ENCODE data around the gene HIBADH.
"Not testable (repeated sequence)": the region's sequence is repeated elsewhere in the genome, so short reads cannot be mapped to it uniquely, and the experiment has no call there.

HIBADH gene

DNA sequence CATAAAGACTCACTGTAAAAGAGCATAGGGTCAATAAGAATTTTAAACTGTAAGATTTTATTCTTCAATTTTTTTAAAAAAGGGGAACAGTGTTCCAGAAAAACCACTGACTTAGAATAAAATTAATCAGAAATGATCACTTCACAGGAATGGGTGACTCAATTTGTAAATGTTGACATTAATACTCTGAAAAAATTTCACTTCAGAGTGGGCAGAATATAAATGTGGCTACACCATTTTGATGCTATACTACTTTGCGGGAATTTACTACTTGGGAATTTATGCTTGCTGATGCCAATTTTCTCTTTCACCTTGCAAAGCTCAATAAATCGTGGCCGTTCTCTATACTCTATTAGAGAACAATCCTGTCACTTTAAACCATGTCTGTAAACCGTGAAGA is 126.9 kb downstream of the HIBADH start:
- DNase-seq, result no peak

DNA sequence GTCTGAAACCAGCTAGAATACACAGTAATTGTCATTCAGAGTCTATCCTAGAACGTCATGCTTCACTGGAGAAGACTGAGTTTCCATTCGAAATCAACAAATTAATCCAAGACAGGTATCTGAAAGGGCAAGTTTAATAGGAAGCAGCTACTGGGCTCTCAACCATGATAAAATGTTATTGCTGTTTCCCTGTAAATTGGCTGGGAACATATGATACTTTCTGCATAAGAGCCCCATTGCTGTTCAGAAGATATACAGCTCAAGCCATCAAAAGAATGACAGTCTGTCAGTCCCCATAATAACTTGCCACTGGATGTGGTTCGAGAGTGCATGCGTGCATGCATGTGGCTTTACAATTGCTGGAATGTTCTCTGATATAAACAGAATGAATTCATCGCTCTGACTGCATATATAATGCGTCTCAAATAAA is 129.0 kb downstream of the HIBADH start:
- DNase-seq, result no peak

DNA sequence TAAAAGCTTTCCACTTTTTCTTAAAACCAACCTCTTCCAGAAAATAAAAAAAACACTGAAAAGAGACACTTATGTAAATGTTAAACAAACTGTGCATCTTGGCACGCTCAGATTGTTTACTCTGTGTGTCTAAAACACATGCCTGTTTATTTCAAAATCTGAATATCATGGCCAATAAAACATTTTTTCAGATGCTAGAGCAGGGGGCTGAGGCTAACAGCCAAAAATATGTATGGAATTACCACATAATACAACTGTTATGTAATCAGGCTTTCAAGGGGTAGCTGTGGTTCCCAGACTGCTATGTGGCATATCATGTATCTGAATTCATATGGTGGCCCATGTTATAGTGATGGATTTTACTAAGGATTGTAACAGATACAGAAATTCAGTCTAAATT is 130.4 kb downstream of the HIBADH start:
- DNase-seq, result no peak

DNA sequence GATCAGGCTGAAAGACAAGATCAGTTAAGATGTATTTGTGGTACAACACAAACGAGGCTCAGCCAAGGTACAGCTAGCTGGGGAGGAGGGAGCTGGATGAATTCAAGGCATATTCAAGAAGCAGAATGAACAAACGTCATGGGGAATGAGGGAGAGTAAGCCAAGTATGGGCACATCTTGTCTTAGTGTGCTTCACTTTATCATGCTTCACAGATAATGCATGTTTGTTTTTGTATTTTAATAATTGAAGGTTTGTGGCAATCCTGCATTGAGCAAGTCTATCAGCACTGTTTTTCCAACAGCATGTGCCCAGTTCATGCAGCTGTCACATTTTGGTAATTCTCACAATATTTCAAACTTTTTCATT is 135.4 kb downstream of the HIBADH start:
- DNase-seq, result no peak

DNA sequence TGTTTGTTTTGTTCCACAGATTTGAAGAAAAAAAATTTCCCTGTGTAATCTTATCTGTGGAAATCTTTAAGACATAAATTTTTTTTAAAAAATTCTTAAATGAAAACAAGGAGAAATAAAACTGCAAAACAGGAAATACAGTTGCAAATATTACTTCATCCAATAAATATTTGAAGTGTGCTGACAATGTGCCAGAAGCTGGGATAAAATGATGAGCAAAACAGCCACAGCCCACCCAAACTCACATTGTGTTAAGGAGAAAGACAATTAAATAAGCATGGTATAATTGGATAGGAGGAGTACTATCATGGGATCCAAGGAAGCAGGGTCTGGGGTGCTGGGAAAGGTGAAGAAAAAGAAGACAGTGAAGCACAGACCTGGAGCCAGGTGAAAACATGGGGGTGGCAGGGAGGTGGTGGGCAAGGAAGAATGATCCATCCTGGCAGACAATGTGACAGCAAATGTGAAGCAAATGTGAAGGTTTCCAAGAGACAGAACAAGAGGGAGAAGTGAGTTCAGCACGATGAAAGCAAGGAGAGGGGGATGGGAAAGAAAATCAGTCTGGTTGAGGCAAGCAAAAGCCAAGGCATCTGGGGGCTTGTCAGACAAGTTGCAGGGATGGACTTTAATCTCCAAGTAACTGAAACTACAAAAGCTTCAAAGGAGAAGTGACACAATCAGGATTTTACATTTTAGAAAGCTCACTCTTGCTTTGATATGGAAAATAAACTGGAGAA is 135.9 kb downstream of the HIBADH start:
- DNase-seq, result no peak

DNA sequence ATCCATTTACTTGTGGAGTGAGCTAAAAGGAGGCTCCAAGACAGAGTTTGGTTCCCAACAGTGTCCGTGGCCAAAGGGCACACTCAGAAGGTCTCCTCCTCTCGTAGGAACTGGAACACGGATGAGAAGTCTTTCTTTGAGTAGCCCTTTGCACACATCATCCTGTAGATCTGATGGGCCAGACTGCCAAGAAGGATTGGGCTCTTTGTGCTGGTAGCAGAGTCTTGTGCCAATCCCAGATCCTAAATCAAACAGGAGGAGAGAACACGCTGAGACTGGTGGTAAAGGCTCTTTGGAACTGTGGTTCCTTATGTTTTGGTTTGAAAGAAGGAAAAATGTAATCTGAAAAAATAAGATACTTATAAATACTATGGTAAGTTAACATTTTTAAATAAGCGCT is 136.6 kb downstream of the HIBADH start:
- no peak for DNase-seq

DNA sequence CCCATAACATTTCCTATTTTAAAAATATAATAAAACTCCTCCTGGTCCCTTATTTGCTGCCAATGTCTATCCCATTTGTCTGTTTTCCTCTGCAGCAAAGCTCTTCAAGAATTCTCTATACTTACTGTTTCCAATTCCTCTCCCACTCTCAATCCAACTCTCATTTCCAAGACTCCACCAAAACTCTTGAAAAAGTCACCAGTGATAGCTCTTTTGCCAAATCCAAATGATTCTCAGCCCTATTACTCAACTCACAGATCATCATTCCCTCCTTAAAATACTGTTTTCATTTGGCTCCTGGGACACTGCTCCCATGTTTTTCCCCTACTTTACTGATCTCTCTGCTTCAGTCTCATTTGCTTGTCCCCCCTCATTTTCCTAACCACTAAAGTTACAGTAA is 139.4 kb downstream of the HIBADH start:
- DNase-seq, result no peak

DNA sequence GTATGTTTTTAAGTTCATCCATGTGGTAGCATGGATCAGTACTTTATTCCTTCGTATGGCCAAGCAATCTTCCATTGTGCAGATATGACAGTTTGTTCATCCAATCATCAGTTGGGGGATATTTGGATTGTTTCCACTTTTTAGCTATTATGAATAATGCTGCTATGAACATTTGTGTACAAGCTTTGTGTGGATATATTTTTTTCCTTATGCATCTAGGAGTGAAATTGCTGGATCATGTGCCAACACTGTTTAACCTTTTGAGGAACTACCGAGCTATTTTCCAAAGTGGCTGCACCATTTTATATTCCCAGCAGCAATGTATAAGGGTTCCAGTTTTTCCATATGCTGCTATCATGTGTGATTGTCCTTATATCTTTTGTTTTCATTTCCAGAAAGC is 140.1 kb downstream of the HIBADH start:
- no peak for DNase-seq

DNA sequence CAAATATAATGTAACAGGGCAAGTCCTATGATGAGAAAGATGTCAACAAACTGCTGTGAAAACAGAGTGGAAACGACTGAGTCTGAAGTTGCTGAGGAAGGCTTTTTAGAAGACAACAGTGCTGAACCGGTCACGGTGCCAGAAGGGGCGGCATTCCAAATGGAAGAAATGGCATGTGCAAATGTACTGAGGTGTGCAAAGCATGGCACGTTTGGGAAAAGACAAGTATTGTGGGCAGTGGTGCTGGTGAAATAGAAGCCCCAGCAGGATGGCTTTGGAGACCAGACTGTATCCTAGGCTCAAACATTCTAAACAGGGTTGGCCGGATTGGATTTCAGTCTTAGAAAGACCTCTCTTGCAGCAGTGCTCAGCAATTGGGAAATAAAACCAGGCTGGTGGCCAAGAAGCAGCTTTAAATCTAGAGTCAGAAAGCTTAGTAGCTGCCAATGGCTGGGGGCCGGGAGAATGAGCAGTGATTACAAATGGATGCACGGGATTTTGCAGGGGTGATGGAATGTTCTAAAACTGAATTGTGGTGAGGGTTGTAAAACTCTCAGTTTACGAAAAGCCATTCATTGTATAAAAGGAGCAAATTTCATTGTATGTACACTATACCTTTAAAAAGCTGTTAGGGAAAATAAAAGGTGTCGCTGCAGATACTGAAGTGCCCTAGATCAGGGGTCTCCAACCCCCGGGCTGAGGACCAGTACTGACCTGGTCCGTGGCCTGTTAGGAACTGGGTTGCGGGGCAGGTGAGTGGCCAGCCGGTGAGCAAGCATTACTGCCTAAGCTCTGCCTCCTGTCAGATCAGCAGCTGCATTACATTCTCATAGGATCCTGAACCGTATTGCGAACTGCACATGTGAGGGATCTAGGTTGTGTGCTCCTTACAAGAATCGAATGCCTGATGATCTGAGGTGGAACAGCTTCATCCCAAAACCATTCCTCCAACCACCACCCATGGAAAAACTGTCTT is 141.6 kb downstream of the HIBADH start:
- DNase-seq, result no peak

DNA sequence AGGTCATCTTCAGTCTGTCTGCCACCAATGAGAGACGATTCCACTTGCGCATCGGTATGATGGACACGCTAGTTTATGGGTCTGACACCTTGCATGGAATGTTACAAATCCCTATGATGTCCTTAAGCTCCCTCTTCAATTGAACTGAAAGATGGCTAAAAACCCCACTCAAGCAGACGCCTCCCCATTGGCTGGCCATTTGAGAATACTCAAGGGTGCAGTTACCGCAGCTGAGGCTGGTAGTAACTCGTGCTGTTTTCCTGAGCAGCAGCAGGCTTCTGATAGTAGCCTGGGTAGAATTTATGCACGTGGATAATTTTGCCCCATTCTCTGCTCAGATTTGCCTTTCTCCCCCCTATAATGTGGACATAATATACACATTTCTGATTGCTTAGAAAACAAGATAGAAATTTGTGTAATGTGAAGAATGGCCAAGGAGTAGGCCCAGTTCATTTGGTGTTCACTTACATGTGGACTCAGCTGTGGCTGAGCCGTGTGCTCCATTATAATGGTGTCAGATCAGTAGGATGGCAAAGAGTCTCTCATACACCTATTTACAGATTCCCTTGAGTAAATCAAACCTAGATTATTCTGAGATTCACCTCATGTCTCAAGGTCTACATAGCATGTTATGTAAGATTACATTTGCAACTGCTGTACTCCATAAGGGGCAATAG is 142.8 kb downstream of the HIBADH start:
- DNase-seq, result no peak

DNA sequence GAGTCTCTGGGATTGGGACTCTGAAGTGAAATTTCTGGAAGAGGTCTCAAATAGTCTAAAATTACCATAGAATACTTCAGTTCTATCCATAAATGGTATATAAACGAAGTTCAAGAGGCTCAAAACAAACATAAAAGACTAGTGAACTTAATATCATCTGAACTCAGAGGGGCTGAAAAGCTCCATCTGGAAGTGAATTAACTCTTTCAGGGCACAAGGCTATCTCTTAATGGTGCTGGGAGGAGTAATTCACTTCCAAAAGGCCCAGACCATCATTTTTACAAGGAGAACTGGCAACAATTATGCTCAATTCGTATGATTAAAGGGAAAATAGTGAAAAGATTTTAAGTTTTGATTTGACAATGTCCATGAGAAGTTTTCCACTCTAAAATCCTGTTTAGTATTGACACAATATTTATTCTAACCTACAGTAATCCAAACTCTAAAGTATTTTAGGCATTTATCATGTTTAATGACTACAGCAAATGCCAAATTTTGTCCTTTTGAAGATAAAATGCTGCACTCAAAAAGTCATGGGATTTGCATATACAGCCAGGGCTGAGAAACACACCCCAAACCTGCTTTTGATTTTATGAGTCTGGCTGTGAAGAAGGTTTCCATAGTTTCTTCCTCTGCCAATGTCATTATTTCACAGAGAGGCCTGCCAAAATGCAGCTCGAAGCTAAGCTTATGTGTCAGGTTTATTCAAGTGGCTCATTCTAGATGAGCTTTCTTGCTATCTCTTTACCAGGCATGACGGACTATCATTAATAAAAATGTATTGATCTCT is 143.9 kb downstream of the HIBADH start:
- no peak for DNase-seq

DNA sequence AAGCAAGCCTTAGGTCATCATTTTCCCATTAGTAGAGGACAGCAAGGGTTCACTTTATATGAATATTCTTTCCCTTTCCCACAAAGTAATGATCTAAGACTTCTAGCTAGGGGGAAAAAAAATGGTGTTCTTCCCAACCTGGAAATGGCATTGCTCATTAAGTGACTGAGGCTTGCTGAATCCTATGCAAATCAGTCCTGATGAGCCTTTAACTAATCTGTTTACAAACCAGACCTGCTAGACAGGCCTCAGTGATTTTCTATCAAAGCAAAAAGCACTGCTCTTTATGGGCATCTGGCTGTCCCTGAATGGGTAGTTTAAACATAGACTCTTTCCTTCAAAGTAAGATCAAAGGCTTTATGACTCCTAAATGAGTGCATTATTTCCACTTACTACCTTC is 146.3 kb downstream of the HIBADH start:
- DNase-seq, result no peak

DNA sequence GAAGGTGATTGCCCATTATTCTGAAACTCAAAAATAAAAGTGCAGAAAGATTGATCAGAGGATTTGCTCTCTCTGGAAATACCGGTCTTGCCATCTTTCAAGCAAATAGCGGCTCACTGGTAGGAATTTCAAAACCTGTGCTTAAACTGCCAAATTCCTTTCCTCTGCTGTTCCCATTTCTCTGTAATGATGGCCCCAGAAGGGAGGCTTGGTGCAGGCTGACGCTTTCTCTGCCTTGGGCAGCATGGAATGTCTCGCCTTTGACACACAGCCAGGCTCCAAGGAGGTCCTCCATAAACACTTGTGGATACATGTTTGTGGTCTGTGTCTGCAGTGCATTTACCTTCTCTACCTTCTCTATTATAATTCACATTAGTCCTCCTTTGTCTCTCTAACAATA is 146.8 kb downstream of the HIBADH start:
- DNase-seq, result no peak

DNA sequence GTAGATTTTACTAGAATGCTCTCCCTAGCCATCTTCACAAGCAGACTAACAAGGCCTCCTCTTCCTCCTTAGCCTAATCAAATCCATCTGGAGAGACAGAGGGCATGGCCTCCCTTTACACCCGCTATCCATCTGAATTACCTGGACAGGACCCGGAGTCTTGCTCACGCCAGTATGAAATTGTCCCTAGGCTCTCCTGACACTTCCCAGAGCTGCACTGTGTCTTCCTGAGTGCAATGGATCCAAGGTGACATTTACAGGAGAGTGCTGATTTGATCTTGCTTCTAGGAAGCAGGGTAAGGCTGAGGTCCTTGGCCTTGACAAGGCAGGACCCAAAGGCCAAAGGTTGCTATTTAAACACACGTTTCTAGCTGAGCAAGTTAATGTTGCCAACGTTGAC is 147.8 kb downstream of the HIBADH start:
- DNase-seq, result no peak

DNA sequence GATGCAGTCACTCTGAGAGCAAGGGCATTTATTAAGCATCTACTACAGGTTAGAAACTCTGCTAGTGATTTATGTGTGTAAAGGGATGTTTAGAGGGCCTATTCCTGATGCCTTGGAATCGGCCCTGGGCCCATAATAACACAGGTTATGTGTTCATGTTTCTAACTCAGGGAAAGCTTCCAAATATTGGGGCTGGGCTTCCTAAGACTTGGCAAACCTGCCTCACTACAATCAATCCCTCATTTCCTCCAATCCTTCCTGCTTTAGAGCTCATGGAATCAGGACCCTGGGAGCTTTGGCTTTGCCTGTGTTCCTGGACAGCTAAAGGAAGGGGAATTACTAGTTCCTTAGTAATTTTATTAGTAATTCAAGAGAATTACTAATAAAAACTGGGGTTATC is 148.8 kb downstream of the HIBADH start:
- no peak for DNase-seq

DNA sequence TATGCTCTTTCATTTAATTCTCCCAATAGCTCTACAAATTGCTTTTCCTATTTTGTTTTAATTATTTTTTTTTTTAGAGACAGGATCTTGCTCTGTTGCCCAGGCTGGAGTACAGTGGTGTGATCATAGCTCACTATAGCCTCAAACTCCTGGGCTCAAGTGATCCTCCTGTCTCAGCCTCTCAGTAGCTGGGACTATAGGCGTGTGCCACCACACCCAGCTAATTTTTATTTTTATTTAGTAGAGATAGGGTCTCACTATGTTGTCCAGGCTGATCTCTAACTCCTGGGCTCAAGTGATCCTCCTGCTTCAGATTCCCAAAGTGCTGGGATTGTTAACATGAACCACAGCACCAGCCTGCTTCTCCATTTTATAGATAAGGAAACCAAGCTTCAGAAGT is 151.3 kb downstream of the HIBADH start:
- DNase-seq, result not testable (repeated sequence)

DNA sequence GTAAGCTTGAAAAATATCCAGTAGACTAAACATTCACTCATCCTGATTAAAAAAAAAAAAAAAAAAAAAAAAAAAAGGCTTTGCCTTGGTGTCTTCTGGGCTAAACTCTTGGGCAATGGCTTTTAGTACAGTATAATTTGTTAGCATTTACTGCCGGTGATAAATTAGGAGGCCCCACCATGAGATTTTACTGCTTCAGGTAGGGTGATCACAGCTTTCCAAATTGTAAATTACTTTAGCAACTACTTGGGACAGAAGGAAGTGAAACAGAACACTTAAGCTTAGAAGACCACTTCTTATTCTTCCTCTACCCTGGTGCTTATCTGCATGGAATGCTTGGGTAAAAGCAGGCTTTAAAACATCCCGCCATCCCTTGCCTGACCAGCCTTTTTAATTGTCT is 152.1 kb downstream of the HIBADH start:
- DNase-seq, result no peak

DNA sequence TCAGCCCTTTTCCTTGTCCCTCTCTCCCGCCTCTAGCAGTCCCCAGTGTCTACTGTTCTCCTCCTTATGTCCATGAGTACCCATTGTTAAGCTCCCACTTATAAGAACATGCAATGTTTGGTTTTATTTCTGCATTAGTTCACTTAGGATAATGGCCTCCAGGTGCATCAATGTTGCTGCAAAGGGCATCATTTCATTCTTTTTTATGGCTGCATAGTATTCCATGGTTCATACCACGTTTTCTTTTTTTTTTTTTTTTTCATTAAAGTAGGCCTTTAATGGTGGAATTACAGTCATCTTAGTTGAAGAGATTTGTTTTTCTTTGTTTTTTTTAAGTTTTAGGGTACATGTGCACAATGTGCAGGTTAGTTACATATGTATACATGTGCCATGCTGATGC is 160.8 kb downstream of the HIBADH start:
- DNase-seq, result not testable (repeated sequence)

DNA sequence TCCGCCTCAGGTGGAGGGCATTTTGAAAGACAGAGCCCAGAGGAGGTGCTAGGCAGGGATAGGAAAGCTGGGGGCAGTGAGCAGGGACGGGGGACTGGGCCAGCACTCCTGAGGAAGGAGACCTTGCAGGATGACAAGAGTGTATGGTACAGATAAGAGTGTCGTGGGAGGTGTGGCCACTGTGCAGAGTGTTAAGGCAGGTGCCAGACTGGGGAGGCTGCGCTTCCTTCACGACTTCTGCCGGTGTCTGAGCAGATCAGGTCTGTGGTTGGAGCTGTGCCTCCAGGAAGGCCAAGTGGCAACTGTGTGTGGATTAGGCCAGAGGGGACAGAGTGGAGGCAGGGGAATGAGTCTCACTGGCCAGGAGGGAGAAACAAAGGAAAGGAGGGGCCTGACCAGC is 161.7 kb downstream of the HIBADH start:
- no peak for DNase-seq

DNA sequence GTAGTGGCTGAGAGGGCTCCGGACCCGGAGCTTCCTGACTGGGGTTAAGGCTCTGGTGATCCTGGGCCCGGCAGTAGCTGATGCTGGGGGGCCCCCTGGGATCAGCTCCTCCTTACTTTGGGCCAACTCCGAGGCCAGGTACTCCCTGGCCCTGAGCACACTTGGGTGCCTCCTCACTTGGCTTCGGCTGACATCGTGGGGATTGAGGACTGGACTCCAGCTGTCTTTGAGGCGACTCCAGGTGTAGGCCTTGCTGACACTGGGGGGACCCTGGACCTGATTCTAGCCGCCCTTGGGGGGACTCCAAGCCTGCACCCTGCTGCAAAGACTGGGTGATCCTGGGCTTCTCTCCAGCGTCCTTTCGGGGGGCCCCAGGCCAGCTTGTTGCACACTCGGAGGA is 170.5 kb downstream of the HIBADH start:
- DNase-seq, result no peak

DNA sequence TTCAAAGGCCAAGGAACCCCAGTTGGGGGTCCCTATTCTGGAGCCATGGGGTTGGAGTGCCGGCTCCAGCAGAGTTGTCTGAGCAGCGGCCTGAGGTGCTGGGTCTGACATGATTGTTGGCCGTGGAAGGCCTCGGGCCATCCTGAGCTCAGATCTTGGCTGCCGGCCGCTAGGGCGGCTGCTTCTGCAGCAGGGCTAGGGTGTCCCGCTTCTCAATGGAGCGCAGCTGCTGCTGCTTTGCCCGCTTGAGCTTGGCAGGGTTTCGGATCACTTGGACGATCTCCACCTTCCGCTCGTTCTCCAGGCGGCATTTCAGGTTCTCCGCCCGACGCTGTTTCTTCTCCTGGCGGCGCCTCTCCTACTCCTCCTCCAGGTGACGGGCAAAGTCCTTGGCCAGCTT is 171.1 kb downstream of the HIBADH start:
- no peak for DNase-seq

DNA sequence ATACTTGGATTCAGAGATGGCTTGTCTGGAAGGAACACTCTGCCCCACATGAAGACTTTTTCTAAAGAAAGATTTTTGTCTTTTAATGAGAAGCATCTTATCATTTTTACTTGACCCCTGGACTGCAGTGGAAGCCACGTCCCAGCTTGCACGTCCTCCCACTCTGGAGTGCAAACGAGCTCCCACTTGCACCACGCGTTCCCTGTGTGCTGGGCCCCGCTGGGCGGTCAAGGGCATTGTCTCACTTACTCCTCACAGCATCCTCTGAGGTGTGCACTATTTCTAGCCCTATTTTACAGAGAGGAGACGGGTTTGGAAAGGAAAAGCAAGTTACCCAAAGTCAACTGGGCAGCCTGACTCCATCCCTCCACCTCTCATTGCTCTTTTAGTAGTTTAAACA is 175.2 kb downstream of the HIBADH start:
- no peak for DNase-seq

DNA sequence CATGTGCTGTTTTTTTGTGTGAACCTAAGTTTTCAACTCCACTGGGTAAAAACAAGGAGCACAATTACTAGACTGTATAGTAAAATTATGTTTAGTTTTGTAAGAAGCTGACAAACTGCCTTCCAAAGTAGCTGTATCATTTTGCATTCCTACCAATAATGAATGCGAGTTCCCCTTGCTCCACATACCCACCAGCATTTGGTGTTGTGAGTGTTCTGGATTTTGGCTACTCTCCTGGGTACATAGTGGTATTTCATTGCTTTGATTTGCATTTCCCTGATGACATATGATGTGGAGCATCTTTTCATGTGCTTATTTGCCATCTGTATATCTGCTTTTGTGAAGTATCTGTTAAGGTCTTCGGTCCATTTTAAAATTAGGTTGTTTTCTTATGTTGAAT is 178.2 kb downstream of the HIBADH start:
- DNase-seq, result no peak

All from inflammatory macrophage (primary cell).